ENCODE data around the gene CGGBP1. TPM values are rescaled to one million over a fixed set of nuclear protein-coding genes. Genes with fewer than 3 reads are reported as not detected.
A peak's percentile ranks its signal among the peaks of the same experiment; 100 is the strongest.

CGGBP1 gene
- total and polyA plus RNA-seq, 9 donors: 42.9 to 93.1 (median 73.6) TPM

- Histone ChIP-seq H3K27ac (ENCODE audit: low read length) (no peak overlapping the region), H3K27me3 (ENCODE audit: control insufficient read depth, insufficient read depth, low read length) (no peaks in the 10 kb centered on the region), H3K4me3 (ENCODE audit: low read length) (no peak overlapping the region), H3K36me3 (ENCODE audit: control insufficient read depth, insufficient read depth, low read length) (no peaks in the 10 kb centered on the region), H3K4me1 (ENCODE audit: control insufficient read depth, insufficient read depth, low read length) (no peaks in the 10 kb centered on the region), H3K9me3 (replicated peaks; ENCODE audit: control insufficient read depth, low read depth, low read length) (no peaks in the 10 kb centered on the region)
- WGBS (ENCODE audit: insufficient coverage): 91% methylated on average over 2 of the region's 4 CpGs
- DNase-seq: no peak
Observed at GRCh38 chr3:88040529-88040928, 18.3 kb downstream of the CGGBP1 start.

DNA sequence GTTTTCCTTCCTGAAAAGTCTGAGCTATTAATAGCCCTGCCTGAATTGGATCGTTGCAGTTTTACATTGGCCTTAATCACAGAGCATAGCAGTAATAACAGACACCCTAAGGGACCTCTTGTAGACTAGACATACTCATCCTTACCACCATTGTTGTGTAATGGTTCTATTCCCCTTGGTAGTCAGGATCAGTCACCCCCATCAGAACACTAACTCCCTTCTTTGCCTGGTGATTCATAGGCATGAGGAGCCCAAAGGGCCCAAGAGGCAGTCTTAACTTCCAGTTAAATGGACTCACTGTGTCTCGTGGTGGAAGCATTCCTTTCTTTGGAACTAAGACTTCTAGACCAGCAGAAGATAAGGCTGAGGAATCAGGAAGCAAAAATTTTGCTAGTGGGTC, 20.2 kb downstream of the CGGBP1 start:
- H3K4me3 ChIP-seq (ENCODE audit: low read length): no peak overlapping the region
- H3K36me3 ChIP-seq (ENCODE audit: control insufficient read depth, insufficient read depth, low read length): no peaks in the 10 kb centered on the region
- no peaks in the 10 kb centered on the region for H3K27me3 ChIP-seq (ENCODE audit: control insufficient read depth, insufficient read depth, low read length)
- WGBS (ENCODE audit: insufficient coverage): 75% methylated on average over 1 of the region's 2 CpGs
- DNase-seq: no peak
- no peaks in the 10 kb centered on the region for H3K9me3 ChIP-seq (replicated peaks; ENCODE audit: control insufficient read depth, low read depth, low read length)
- H3K27ac ChIP-seq (ENCODE audit: low read length): no peak overlapping the region
- H3K4me1 ChIP-seq (ENCODE audit: control insufficient read depth, insufficient read depth, low read length): no peaks in the 10 kb centered on the region

DNA sequence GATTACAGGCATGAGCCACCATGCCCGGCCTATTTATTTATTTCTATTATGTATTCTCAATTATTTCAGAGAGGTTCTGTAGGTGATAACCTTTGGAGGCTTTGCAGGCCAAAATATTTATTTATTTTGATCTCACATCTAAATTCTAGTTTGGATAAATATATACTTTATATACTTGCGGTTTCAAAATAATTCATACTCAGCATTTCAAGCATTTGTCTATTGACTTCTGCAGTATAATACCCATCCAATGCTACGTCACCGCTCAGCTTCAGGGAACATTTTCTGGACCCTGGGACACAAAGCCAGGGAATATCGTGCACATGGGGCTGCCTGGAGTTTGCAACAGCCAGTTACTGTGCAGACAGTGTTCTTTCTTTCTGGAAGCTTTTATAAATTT, 22.6 kb downstream of the CGGBP1 start:
- H3K36me3 ChIP-seq (ENCODE audit: control insufficient read depth, insufficient read depth, low read length): no peaks in the 10 kb centered on the region
- no peaks in the 10 kb centered on the region for H3K27me3 ChIP-seq (ENCODE audit: control insufficient read depth, insufficient read depth, low read length)
- H3K27ac ChIP-seq (ENCODE audit: low read length): no peak overlapping the region
- 36% methylated on average over 2 of the region's 5 CpGs for WGBS (ENCODE audit: insufficient coverage)
- no peaks in the 10 kb centered on the region for H3K4me1 ChIP-seq (ENCODE audit: control insufficient read depth, insufficient read depth, low read length)
- no peak for DNase-seq
- no peak overlapping the region for H3K4me3 ChIP-seq (ENCODE audit: low read length)
- no peaks in the 10 kb centered on the region for H3K9me3 ChIP-seq (replicated peaks; ENCODE audit: control insufficient read depth, low read depth, low read length)

GRCh38 chr3:88034491-88035275, 24.1 kb downstream of the CGGBP1 start:
- 74% methylated on average over 6 of the region's 8 CpGs for WGBS (ENCODE audit: insufficient coverage)
- Histone ChIP-seq H3K27ac (ENCODE audit: low read length) (no peak overlapping the region), H3K36me3 (ENCODE audit: control insufficient read depth, insufficient read depth, low read length) (no peaks in the 10 kb centered on the region), H3K4me1 (ENCODE audit: control insufficient read depth, insufficient read depth, low read length) (no peaks in the 10 kb centered on the region), H3K4me3 (ENCODE audit: low read length) (no peak overlapping the region), H3K9me3 (replicated peaks; ENCODE audit: control insufficient read depth, low read depth, low read length) (no peaks in the 10 kb centered on the region), H3K27me3 (ENCODE audit: control insufficient read depth, insufficient read depth, low read length) (no peaks in the 10 kb centered on the region)
- DNase-seq: no peak

DNA sequence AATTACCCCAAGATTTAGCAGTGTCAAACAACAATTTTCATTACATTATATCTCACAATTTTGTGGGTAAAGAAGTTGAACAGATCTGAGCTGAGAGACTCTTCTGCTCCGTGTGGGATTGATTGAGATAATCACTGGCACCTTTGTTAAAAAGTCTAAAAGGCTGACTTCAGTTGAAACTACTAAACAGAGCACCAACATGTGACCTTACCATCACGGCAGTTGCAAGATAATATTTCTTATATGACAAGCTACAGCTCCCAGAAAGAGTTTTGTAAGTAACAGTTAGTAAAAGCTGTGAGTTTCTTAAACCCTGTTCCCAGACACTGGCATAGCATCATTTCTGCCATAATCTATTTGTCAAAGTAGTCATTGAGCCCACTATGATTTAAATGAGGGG, 25.0 kb downstream of the CGGBP1 start:
- no peak overlapping the region for H3K4me3 ChIP-seq (ENCODE audit: low read length)

GRCh38 chr3:88033079-88033478, 25.7 kb downstream of the CGGBP1 start:
- Histone ChIP-seq H3K36me3 (ENCODE audit: control insufficient read depth, insufficient read depth, low read length) (no peaks in the 10 kb centered on the region), H3K4me1 (ENCODE audit: control insufficient read depth, insufficient read depth, low read length) (no peaks in the 10 kb centered on the region), H3K27me3 (ENCODE audit: control insufficient read depth, insufficient read depth, low read length) (no peaks in the 10 kb centered on the region), H3K4me3 (ENCODE audit: low read length) (no peak overlapping the region), H3K9me3 (replicated peaks; ENCODE audit: control insufficient read depth, low read depth, low read length) (no peaks in the 10 kb centered on the region), H3K27ac (ENCODE audit: low read length) (no peak overlapping the region)
- no peak for DNase-seq
- WGBS (ENCODE audit: insufficient coverage): no CpG with 5 or more reads among the region's 2 CpGs

More for the DNA sequence above, 25.0 kb downstream of the CGGBP1 start:
- Histone ChIP-seq H3K36me3 (ENCODE audit: control insufficient read depth, insufficient read depth, low read length) (no peaks in the 10 kb centered on the region), H3K27ac (ENCODE audit: low read length) (no peak overlapping the region), H3K9me3 (replicated peaks; ENCODE audit: control insufficient read depth, low read depth, low read length) (no peaks in the 10 kb centered on the region), H3K27me3 (ENCODE audit: control insufficient read depth, insufficient read depth, low read length) (no peaks in the 10 kb centered on the region), H3K4me1 (ENCODE audit: control insufficient read depth, insufficient read depth, low read length) (no peaks in the 10 kb centered on the region)
- no CpG with 5 or more reads among the region's 2 CpGs for WGBS (ENCODE audit: insufficient coverage)
- DNase-seq: no peak

DNA sequence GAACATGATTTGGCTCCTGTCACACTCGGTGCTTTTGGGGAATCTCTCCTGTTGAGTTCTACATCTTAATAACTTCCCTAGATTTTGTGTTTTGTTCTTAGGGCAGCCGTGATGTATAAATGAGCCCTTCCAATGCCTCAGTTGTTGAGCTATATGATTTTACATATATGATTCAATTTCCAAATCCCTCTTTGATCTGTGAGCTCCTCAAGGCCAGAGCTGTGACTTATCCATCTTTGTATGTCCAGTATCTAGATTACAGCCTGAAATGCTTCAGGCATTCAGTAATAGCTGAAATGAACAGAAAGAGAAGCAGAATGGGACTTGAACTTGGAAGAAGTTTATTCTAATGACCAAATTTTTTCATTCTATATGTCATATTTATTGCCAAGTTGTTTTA, 26.6 kb downstream of the CGGBP1 start:
- no peaks in the 10 kb centered on the region for H3K4me1 ChIP-seq (ENCODE audit: control insufficient read depth, insufficient read depth, low read length)
- no peaks in the 10 kb centered on the region for H3K27me3 ChIP-seq (ENCODE audit: control insufficient read depth, insufficient read depth, low read length)
- H3K27ac ChIP-seq (ENCODE audit: low read length): peak overlapping the region; percentile 0
- DNase-seq: no peak
- H3K4me3 ChIP-seq (ENCODE audit: low read length): no peak overlapping the region
- no peaks in the 10 kb centered on the region for H3K9me3 ChIP-seq (replicated peaks; ENCODE audit: control insufficient read depth, low read depth, low read length)
- WGBS (ENCODE audit: insufficient coverage): no CpG with 5 or more reads among the region's 2 CpGs
- H3K36me3 ChIP-seq (ENCODE audit: control insufficient read depth, insufficient read depth, low read length): no peaks in the 10 kb centered on the region

GRCh38 chr3:88031642-88032077, 27.1 kb downstream of the CGGBP1 start:
- no peaks in the 10 kb centered on the region for H3K36me3 ChIP-seq (ENCODE audit: control insufficient read depth, insufficient read depth, low read length)
- H3K4me3 ChIP-seq (ENCODE audit: low read length): peak overlapping the region; percentile 11
- peak overlapping the region; percentile 0 for H3K27ac ChIP-seq (ENCODE audit: low read length)
- peak; percentile 32 for DNase-seq
- WGBS (ENCODE audit: insufficient coverage): no CpG with 5 or more reads among the region's 1 CpG
- H3K27me3 ChIP-seq (ENCODE audit: control insufficient read depth, insufficient read depth, low read length): no peaks in the 10 kb centered on the region
- H3K9me3 ChIP-seq (replicated peaks; ENCODE audit: control insufficient read depth, low read depth, low read length): no peaks in the 10 kb centered on the region
- no peaks in the 10 kb centered on the region for H3K4me1 ChIP-seq (ENCODE audit: control insufficient read depth, insufficient read depth, low read length)

GRCh38 chr3:88030210-88030609, 28.6 kb downstream of the CGGBP1 start:
- no peak for DNase-seq
- H3K36me3 ChIP-seq (ENCODE audit: control insufficient read depth, insufficient read depth, low read length): no peaks in the 10 kb centered on the region
- no peak overlapping the region for H3K4me3 ChIP-seq (ENCODE audit: low read length)
- no peak overlapping the region for H3K27ac ChIP-seq (ENCODE audit: low read length)
- WGBS (ENCODE audit: insufficient coverage): no CpG with 5 or more reads among the region's 3 CpGs
- H3K4me1 ChIP-seq (ENCODE audit: control insufficient read depth, insufficient read depth, low read length): no peaks in the 10 kb centered on the region
- no peaks in the 10 kb centered on the region for H3K27me3 ChIP-seq (ENCODE audit: control insufficient read depth, insufficient read depth, low read length)
- no peaks in the 10 kb centered on the region for H3K9me3 ChIP-seq (replicated peaks; ENCODE audit: control insufficient read depth, low read depth, low read length)

- H3K27ac ChIP-seq (ENCODE audit: low read length): no peak overlapping the region
- no peaks in the 10 kb centered on the region for H3K27me3 ChIP-seq (ENCODE audit: control insufficient read depth, insufficient read depth, low read length)
Observed at GRCh38 chr3:88028876-88029275, 29.9 kb downstream of the CGGBP1 start.

More at GRCh38 chr3:88028876-88029275, 29.9 kb downstream of the CGGBP1 start:
- Histone ChIP-seq H3K9me3 (replicated peaks; ENCODE audit: control insufficient read depth, low read depth, low read length) (no peaks in the 10 kb centered on the region), H3K4me1 (ENCODE audit: control insufficient read depth, insufficient read depth, low read length) (no peaks in the 10 kb centered on the region), H3K36me3 (ENCODE audit: control insufficient read depth, insufficient read depth, low read length) (no peaks in the 10 kb centered on the region), H3K4me3 (ENCODE audit: low read length) (no peak overlapping the region)
- no peak for DNase-seq
- WGBS (ENCODE audit: insufficient coverage): no CpG with 5 or more reads among the region's 2 CpGs

All from muscle of leg (tissue), 11 donors.